ENCODE data around the gene ZNF283.

ZNF283 gene

DNA sequence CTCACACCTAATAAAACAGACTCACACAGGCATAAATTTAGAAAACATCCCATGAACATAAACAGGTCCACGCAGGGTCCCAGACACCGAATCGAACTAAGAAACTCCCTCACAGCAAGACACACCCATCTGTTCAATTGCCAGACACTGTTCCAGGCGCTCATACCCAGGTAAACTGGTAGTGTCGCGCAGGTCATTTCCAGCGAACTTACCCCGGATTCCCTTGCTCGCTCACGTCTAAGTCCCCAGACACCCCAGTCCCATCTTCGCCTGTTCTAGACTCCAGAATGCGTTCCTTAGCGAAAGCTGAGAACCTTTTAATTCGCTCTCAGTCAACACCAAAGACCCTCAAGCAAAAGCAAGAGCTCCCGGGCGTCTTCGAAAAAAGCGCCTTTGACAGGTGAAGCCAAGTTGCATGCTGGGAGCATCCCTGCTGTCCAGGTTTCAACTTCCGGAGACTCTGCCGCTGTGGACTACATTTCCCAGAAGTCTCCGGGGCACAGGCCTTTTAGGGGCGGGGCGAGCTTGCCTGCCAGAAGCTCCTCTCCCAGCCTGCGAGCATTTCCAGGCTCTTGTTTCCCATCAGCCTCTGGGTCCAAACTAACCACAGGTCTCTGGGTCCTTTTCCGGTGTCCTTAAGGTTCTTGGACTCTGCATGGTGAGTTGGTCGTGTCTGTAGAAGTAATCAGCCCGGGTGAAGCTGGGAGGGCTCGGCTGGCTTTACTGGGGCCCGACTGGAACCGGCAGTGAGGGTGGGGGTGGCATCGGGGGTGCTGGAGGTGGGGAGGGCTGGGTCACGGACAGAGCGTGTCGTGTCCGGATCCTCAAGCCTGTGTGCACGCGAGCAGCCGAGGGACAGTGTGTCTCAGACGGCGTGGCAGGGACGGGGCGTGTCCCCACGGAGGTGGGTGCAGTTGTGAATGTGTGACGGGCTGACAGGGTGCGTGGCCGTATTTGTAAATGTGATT, at the start of gene ZNF283:
TSS of gene ZNF283 (plus strand) at position 535 of the 968 bp plus-strand sequence. CDS start 6,184 bp downstream, outside the sequence.
- DNase-seq (ENCODE audit: low read depth) = peak; percentile 56
- peak within 1 kb of the TSS; percentile 68 for H3K4me3 ChIP-seq (ENCODE audit: low read depth, low read length)

DNA sequence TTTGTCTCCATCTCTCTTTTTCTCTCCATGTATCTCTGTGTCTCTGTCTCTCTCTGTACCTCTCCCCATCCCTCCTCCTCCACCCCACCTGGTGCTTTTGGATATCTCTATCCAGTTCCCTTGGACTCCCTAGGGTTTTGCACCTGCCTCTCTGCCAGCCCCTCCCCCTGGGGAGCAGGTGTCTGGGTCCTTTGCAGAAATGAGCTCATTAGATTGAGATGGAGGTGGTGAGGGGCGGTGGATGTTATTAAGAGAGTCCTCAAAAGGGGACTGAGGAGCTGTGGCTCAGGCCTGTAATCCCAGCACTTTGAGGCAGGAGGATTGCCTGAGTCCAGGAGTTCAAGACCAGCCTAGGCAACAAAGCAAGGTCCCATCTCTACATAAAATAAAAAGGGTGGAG, 48.5 kb upstream of the ZNF283 start:
- no peak overlapping the region for H3K4me3 ChIP-seq (ENCODE audit: low read depth, low read length)
- no peak for DNase-seq (ENCODE audit: low read depth)

DNA sequence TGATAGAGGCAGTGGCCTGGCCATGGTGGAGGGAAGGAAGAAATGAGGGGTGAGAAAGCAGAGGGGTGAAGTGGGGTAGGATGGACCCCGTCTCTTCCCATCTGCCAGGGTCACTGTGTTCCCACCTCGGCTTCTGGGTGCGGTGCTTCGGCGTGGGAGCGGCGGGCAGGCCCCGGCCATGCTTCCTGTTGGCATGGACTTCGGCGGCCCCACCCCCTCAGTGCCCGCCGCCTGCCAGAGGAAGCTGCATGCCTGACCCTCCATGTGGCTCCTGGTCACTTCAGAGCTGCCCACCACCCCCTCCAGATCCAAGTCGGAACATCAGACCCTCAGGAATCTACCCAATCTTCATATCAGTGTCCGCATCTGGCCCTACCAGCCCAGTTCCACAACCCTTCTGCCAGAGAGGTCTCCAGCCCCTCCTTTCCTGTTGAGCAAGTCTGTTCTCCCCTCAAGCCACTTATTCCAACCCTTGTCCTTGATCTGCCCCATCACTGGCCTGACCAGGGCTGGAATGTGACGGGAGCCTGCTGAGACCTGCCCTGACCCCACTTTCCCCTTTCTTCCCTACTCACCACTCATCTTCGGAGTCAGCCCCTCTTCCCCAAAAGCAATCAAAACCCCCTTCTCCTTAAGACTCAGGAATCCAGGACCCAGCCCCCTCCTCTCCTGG, 47.8 kb upstream of the ZNF283 start:
- no peak for DNase-seq (ENCODE audit: low read depth)
- no peak overlapping the region for H3K4me3 ChIP-seq (ENCODE audit: low read depth, low read length)

DNA sequence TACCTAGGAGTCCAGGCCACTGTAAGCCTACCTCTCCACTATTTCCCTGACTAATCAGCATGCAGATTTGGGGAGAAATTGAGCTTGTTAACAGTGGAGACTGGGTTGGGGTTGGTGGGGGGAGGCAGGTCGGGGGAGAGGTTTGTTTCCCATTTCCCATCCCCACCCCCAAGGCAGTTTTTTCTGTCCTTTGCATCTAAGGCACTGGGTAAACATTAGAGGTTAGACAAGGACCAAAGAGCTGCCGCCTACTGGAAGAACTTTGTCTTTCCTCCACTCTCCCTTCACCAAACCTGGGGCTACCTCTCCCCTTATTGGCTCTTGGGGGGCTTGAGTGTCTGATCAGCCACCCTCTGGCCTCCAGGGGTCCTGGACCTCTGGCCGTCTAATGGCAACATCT, 47.3 kb upstream of the ZNF283 start:
- no peak overlapping the region for H3K4me3 ChIP-seq (ENCODE audit: low read depth, low read length)
- DNase-seq (ENCODE audit: low read depth) = no peak

DNA sequence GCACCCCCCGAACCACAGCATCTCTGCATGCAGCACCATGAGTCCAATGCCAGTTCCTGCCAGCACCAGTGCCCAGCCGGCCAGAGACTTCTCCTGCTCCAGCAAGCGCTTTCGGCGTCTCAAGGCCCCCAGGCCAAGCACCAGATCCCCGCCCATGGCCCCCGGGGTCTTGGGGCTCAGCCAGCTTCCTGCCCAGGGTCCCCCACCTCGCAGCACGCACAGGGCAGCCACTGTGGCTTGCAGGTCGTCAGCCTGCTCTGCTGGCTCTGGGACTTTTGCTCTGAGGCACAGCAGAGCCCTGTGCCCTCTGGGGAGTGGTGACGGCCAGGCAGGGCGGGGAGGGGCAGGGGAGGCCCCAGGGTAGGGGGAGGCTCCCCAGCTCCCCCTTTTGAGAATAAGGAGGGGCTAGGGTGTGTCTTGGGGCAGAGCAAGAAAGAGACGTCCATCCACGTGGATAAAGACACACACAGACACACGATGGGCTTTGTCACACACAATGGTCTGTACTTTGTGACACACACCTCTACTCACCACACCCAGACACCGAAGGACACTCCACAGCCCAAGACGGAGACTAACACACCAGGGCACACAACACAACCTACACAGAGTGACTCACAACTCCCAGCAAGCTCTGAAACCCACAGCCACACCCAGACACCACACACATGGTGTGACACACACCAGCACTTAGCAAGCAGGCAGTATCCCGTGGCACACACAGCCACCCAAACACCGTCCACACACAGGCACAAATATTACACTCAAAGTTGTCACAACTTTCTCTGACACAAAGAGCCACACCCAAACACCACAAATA, 46.2 kb upstream of the ZNF283 start, which contains the start of gene KCNN4:
TSS of gene KCNN4 (minus strand) at position 268 of the 820 bp plus-strand sequence. CDS start at position 156, 112 bp downstream.
- H3K4me3 ChIP-seq (ENCODE audit: low read depth, low read length) = no peak within 1 kb of the TSS
- DNase-seq (ENCODE audit: low read depth) = no peak

DNA sequence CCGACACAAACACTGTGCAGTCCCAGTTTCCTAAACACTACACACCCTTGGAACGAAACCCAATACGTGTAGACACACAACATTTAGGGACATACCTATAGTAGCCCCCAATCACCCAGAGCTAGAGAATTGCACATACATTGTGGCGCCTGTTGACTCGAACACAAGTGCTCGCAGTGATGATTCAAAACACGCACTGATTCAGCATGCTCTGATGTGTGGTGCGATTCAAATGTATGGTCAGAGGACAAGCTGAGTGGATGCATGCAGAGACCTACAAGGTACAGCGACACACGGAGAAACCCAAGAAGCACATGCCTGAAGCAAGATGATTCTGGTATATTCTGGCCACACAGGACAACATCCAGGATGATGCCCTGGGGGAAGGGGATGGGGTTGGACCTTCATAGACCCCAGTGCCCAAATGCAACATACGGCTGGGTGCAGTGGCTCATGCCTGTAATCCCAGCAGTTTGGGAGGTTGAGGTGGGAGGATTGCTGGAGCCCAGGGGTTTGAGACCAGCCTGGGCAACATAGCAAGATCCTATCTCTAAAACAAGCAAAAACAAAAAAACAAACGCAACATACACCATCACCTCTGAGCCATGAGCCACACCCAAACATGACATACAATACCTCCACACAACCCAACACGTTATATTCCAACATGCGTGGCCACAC, 45.4 kb upstream of the ZNF283 start:
- no peak for DNase-seq (ENCODE audit: low read depth)
- H3K4me3 ChIP-seq (ENCODE audit: low read depth, low read length) = no peak overlapping the region

DNA sequence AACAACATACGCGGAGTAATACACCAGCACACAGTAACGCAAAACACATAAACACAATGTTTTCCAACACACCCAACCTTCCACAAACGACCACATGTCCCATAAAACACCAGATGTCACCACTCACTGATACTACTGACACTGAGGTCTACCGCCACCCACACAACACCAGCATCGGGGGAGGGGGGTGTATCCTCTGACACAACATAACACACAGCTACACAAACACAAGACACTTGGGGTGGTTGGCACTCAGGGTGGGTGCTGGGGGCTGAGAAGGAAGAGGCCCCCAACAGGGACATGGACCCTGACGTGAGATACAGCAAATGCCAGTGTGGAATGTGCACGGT, 44.8 kb upstream of the ZNF283 start:
- no peak for DNase-seq (ENCODE audit: low read depth)

DNA sequence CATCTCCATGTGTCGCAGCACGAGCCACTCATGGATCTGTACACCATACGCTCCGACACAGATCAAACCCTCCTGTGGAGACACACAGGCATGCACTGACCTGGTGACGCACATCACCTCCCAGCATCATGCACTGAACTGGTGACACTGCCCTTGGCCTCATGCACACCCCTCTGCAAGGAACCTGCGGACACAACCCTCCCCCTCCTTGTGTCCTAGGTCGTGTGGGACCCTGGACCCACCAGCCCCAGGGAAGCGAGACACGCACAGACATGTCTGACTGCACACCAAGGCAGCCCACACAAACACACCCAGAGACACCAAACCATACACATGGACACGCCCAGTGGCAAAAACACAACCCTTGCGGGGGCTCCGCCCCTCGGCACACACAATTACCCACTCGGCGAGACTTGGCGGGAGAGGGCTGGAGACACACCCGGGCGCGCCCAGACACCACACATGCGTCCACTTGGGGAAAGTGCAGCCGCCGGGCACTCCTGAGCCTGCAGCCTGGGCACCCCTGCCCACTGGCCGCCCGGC, 44.4 kb upstream of the ZNF283 start:
- DNase-seq (ENCODE audit: low read depth) = no peak
- no peak overlapping the region for H3K4me3 ChIP-seq (ENCODE audit: low read depth, low read length)

More for the DNA sequence above, 44.8 kb upstream of the ZNF283 start:
- no peak overlapping the region for H3K4me3 ChIP-seq (ENCODE audit: low read depth, low read length)

DNA sequence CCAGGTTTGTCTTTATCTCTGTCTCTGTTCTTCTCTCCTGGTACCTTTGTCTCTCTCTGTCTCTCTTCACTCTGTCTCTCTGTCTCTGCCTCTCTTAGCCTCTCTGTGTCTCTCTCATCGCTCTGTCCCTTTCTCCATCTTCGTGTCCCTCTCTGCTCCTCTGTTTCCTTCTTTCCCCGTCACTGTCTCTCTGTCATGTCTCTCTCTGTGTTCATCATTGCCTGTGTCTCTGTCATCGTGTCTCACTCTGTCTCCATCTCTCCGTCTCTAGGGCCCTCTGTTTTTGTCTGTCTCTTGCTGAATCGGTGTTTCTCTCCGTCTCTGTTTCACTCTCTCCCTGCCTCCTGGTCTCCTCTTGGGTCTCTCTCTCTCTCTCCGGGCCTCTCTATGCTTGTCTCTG, 43.5 kb upstream of the ZNF283 start:
- H3K4me3 ChIP-seq (ENCODE audit: low read depth, low read length) = no peak overlapping the region
- DNase-seq (ENCODE audit: low read depth) = no peak

DNA sequence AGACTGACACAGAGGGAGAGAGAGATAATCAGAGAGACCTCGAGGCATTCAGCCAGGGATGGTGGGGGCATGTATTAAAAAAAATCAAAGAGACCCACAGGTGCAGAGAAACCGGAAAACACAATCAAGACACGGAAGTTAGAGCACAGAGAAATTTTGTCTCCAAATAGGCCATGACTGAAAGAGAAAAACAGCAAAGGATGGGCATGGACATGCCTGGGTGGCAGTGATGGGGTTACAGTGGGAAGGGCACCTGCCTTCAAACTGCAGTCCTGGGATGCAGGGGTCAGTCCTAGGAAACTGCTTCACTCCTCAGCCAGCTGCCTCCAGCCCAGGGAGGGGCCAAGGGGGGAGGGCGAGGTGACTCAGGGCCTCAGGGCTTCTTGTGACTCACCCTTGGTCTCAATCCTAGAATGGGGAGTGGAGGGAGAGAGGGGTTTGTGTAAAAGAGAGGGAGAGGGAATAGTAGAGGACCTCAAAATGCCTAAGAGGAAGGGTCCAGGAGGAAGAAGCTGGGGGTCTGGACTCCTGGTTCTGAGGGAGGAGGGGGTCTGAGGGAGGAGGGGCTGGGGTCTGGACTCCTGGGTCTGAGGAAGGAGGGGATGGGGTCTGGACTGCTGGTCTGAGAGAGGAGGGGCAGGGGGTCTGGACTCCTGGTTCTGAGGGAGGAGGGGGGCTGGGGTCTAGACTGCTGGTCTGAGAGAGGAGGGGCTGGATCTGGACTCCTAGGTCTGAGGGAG, 42.7 kb upstream of the ZNF283 start:
- DNase-seq (ENCODE audit: low read depth) = peak; percentile 49
- no peak overlapping the region for H3K4me3 ChIP-seq (ENCODE audit: low read depth, low read length)

DNA sequence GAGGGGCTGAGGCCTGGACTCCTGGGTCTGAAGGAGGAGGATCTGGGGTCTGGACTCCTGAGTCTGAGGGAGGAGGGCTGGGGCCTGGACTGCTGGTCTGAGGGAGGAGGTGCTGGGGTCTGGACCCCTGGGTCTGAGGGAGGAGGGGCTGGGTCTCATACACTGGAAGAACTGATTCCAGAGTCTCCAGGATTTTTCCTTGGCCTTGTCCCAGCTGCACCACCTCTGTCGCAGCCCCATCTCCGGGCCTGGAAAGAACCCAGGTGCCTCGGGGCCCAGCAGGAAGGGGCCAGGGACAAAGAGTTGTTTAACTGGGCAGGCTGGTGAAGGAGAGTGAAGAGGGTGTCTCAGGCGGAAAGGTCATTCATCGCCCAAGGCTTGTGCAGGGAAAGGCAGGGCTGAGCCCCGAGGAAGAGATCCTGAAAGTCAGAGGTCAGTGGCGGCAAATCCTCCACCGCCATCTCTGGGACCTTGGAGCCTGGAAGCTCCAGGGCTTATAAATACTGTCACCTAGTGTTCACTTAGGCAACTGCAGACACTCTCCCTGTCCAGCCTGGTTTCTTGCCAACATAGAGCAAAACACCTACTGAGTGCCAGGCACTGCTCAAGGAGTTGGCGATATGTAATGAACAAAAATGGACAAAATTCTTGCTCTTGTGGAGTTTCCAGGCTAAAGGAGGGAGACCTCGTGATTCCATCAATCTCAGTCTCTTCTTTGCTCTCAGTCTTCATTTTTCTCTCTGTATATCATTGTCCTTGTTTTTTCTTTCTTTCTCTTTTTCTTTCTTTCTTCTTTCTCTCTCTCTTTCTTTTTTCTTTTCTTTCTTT, 41.9 kb upstream of the ZNF283 start:
- H3K4me3 ChIP-seq (ENCODE audit: low read depth, low read length) = no peak overlapping the region

DNA sequence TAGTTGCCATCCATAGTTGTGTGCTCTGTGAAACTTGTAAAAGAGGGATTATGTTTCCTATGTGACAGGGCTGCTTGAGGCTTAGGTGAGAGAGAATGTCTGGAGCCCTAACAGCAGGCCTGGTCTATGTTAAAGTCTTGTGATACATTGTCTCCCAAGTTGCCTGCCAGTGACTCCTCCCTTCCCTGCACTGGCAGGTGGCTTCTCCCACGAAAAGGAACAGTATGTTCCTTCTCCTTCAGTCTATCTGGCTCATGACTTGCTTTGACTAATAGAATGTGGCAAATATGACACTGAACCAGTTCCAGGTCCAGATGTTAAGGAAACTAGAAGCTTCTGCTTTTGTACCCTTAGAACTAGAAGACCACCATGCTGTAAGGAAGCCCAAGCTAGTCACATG, 40.5 kb upstream of the ZNF283 start:
- no peak overlapping the region for H3K4me3 ChIP-seq (ENCODE audit: low read depth, low read length)
- no peak for DNase-seq (ENCODE audit: low read depth)

More for the DNA sequence above, 41.9 kb upstream of the ZNF283 start:
- DNase-seq (ENCODE audit: low read depth) = no peak

DNA sequence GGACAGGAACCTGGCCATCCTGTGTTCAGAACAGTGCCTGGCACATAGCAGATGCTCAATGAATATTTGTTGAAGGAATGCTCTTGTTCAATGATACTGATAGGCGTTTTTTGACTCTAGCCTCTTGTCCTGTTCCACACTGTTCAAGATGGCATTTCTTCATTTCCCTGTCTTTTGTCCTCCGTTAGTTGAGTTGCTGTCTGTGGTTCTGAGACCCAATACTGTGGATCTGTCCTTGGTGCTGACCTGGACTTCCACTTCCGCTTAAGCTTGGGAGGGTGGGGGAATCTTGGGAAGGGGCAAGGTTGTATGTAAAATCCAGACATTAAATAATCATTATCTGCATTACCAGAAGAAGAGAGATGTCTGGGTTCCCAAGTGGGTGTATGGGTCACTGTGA, 38.1 kb upstream of the ZNF283 start:
- no peak overlapping the region for H3K4me3 ChIP-seq (ENCODE audit: low read depth, low read length)
- DNase-seq (ENCODE audit: low read depth) = no peak

DNA sequence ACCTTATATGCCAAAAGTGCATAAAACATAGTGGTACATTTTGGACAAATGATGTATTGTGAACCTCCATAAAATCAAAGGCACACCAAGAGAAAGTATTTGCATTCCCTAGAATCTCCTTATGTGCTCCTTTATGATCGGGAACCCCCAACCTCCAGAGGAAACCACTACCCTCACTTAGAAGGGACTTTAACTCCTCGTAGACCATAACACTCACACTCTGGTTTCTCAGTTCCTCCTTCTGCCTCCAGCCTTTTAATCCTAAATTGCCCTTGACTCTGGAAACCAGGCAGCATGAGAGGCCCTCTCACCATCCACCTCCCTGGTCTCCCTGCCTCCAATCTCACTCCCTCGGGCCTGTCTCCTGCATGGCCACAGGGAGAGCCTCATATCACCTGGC, 36.5 kb upstream of the ZNF283 start:
- H3K4me3 ChIP-seq (ENCODE audit: low read depth, low read length) = no peak overlapping the region
- DNase-seq (ENCODE audit: low read depth) = no peak

DNA sequence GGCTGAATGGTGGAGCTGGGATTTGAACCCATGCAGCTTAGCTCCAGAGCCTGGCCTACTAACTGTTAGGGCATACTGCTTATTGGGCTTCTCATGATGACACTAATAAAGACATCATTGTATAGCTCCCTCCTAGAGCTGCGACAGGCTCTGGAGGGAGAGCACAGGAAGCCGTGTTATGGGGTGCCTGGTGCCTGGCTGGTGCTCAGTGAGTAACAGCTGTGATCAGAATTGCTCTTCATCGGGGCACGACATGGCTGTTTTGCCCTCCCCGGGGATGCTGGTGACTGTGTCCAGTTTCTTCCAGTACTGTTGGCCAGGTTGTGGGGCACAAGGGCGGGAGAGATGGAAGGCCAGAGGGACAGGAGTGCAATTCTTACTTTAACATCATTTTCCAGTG, 30.0 kb upstream of the ZNF283 start:
- no peak for DNase-seq (ENCODE audit: low read depth)
- H3K4me3 ChIP-seq (ENCODE audit: low read depth, low read length) = no peak overlapping the region

DNA sequence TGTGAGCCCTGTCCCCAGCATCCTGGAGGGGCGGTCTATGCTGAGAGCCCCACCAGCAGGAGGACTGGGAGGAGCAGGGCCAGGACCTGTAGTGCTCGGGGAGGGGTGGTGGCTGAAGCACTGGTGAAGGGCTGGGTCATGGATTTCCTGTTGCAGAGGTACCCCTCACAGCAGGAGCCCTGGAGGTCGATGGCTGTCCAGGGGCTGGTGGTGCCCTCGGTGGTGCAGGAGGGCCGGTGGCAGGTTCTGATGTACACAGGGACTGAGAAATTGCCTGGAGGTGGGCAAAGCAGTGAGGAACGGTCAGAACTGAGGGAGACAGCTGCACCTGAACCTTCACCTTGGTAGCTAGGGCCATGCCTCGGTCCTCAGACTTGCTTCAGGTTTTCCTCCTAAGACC, 29.6 kb upstream of the ZNF283 start:
- no peak for DNase-seq (ENCODE audit: low read depth)
- no peak overlapping the region for H3K4me3 ChIP-seq (ENCODE audit: low read depth, low read length)

DNA sequence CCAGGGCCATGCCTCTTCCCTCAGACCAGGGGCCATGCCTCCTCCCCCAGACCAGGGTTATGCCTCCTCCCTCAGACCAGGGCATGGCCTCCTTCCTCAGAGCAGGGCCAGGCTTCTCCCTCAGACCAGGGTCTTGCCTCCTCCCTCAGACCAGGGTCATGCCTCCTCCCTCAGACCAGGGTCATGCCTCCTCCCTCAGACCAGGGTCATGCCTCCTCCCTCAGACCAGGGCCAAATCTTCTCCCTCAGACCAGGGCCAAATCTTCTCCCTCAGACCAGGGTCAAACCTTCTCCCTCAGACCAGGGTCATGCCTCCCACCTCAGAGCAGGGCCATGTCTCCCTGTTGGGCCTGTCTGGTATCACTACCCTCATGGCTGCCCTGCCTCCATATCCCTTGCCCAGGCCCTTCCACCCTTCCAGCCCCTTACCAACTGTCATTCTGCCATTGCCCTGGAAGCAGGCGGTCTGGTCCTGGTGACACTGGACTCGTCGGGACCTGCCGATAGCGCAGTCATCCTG, 29.0 kb upstream of the ZNF283 start:
- peak overlapping the region; percentile 50 for H3K4me3 ChIP-seq (ENCODE audit: low read depth, low read length)
- no peak for DNase-seq (ENCODE audit: low read depth)

Data from skeletal muscle cell (primary cell).